HG03135 (cell line): ENCODE measurements around the gene ABLIM2.

Experiments used
- ATAC-seq: cut with Tn5 transposase; IDR thresholded peaks from one replicate; pipeline ENCODE4 v1.9.1; 2021; ENCODE audit warnings: mild to moderate bottlenecking, moderate library complexity; ENCODE audit not compliant: unreplicated experiment

ABLIM2 gene

DNA sequence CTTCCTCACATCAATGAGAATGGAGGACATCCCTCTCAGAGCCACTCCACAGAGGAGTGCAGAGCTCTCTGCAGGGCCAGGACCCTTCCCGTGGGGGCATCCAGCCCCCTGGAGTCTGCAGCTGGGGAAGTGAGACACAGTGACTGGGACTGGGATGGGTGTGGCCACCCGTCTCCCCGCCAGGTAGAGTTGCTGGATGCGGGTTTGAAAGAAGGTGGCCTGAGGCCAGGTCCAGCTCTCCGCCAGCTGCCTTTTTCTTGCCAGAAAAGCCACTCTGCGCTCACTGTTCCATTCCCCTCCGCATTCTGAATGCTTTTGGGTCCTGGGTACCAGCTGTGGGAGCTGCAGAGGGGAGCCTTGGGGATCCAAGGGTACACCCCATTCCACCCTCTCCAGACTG, 82.6 kb downstream of the ABLIM2 start:
- ATAC-seq: no peak

GRCh38 chr4:8073206-8073863, 85.3 kb downstream of the ABLIM2 start:
- ATAC-seq: no peak

DNA sequence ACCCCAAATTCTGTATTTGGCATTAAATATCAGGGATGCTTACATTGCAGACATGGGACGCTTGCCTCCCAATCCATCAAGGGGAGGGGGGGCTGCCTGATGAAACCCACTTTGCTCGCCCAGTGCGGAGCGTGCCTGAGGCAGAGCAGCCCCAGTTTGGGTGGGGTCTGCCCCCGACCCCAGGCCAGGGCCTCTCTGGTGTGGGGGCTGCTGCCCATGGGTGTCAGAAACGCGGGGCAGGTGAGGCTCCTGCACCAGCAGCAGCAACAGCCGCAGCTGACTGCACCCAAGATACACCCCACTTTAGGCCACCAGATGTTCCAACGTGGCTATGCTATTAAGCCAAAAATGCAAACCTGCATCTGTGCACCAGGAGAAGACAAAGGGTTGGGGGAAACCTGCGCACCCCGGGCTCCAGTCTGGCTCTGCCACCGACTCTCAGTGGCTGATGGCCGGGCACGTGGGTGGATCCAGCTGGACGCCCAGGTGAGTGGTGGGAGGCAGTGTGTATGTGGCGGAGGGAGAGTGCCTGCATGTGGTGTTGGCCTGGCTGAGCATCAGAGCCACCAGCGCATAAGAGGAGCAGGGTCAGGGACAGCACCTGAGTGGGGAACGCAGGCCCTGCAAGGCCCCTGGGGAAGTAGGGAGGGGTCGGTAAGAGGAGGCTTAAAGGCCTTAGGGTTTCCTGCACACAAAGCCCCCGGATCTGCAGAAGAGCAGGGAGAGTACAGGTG, 86.2 kb downstream of the ABLIM2 start:
- ATAC-seq: no peak

- no peak for ATAC-seq
Observed at GRCh38 chr4:8071766-8072165, 86.8 kb downstream of the ABLIM2 start.

GRCh38 chr4:8070736-8071718, 87.6 kb downstream of the ABLIM2 start:
- ATAC-seq: no peak

- ATAC-seq: no peak
Observed at GRCh38 chr4:8069102-8069752, 89.4 kb downstream of the ABLIM2 start.

DNA sequence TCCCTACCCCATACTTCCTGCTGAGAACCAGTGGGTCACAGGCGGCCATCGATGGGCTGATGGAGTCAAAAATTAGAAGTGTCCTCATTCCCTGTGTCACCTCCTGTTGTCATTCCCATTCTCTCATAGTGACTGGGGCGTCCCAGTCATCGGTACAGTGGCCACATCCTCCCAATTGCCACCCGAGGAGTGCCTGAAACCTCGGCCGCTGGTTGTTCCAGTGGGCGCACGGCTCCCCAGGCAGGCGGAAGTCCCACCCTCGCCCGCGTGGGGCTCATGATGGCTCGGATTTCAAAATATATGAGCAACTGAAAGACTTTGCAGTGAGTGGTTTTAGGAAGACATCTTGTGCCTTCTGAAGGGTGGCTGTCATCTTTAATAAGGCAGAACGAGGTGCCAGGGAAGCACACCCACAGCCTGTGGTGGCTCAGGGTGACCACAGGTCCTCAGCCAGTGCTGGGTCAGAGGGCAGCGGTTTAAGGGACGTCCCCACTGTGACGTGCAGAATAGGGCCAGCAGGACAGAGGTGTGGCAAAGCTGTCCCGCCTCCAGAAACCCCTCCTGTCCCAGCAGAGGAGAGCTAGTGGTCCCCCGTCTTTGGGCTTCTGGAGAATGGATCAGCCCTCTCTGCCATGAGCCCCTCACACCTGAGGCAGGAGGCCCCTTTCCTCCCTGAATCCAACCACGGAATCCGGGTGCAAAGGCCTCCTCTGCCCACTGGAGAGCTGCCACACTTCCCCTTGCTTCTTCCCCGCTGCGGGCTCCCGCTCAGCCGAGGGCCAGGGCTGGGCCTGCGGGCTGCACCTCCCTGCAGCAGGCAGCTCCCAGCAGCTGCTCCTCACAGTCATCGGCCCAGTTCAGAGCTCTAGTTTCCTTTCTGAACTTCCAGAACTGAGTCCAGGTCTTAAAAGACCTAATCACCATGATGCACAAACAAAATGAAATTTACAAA, 90.4 kb downstream of the ABLIM2 start:
- ATAC-seq: no peak

DNA sequence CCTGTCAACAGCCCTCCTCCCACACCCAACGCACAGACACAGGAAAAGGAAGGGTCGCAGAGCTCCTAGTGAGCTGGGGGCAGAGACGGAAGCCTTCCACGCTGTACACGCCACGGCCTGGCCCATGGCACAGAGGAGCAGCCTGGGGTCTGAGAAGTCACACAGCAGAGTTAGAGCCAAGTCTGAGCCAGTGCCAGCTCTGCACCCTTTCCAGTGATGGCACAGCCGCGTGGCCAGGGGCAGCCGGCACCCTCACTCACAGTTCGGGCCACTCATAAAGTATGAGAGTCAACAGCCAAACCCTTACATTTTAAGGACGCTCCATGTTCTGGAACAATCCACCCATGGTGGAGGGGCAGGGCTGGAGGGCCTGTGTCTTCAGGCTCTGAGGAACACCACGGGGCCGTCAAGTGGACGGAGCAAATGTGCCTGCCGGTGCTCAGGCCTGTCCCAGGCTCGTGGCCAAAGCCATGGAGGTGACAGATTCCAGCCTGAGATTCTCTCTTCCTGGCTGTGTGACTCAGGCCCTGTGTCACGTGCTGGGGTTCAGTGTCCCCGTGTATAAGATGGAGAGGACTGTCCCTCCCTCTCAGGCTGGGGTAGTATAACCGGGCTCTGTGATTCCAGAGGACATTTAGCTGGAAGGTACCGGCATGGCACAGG, 91.2 kb downstream of the ABLIM2 start:
- ATAC-seq: no peak

- no peak for ATAC-seq
Observed at GRCh38 chr4:8066336-8066931, 92.2 kb downstream of the ABLIM2 start.

DNA sequence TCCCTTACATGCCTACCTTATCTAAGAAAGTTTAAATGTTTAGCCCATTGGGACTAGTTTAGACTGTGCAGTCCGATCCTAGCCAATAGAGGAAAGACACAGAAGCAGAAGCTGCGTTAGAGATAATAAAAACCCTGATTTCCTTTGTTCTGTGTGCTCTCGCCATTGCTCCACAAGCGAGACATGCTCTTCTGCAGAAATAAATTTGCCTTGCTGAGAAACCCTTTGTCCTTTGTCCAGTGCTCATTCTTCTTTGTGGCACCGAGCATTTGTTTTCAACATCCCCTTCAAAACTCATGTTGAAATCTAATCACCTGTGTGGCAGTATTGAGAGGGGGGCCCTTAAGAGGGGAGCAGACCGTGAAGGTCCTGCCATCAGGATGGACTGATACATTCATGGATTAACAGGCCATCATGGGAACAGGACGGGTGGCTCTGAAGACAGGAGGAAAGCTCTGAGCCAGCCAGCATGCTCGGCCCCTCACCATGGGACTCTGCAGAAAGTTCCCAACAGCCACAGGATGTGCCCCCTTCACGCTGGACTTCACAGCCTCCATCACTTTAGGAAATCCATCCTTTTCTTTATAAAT, 94.5 kb downstream of the ABLIM2 start:
- ATAC-seq: no peak

DNA sequence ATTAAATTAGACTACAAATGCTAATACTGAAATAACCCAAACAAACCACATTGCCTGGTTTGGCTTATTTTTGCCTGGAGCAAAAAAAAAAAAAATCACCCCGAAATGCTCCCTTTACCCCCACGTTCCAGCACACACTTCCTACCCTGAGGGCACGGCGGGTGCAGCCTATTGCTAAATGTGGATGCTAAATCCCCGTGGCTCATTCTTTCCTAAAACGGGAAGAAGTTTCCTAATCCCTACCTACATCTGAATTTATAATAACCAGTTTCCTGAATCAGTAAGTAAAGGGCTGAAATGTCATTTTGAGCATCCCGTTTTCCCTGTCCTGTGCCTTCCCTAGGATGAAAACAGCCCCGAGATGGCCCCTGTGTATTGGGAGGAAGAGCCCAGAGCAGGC, 97.0 kb downstream of the ABLIM2 start:
- no peak for ATAC-seq

DNA sequence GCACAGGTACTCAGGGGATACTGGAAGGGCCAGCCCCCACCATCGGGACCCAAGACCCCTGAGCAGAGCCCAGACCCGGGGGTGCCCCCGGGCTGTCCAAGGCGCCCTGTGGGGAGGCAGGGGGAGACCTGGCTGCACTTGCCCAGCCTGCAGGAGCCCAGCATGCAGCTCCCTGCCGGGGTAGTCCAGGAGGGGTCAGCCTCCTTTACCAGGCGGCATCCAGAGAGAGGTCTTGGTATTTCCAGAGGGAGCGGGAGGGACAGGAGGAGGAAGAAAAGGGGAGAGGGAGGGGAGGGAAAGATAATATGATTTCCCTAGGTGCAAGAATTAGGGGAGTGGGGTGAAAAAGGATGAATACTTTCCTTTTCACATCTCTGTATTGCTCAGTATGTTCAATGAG, 97.5 kb downstream of the ABLIM2 start:
- no peak for ATAC-seq

- ATAC-seq: no peak
Observed at GRCh38 chr4:8060632-8061031, 98.0 kb downstream of the ABLIM2 start.

GRCh38 chr4:8058031-8058479, 100.6 kb downstream of the ABLIM2 start:
- no peak for ATAC-seq

DNA sequence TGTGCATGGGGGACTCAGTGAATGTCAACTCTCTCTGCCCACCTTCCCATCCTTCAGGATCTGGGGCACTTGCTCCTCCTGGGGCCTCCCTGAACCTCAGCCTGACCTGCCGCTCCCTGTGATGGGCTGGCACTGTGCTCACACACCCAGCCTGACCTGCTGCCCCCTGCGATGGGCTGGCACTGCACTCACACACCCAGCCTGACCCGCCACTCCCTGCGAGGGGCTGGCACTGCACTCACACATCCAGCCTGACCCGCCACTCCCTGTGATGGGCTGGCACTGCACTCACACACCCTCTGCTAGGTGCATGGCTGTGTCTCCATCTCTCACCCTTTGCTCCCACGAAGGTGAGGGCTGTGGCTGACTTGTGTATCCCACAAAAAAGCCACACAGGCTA, 103.4 kb downstream of the ABLIM2 start:
- no peak for ATAC-seq

- ATAC-seq: no peak
Observed at GRCh38 chr4:8053688-8054449, 104.7 kb downstream of the ABLIM2 start.

DNA sequence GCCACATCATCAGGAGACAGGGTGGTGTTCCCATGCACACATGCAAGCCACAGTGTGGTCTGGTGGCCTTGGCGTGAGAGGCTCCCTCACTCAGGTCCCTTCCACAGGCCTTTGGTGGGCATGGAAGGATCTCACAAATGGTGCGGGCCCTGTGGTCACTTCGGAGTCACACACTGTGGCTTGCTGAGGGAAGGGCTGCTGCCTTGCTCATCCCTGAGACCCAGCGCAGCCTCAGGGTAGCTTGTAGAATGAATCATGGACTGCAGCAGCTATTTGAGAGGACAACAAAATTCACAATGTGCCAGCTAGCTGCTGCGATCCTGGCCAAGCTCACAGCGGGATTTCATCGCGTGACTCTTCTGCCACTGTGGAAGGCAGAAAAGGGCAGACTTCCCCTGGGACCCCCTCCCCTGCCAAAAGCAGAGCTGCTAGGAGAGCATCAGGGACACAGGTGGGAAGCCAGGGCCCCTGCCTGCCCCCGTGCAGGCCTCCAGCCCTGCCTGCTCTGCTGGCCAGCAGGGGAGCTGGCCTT, 106.4 kb downstream of the ABLIM2 start:
- ATAC-seq: no peak
